GM21390 (cell line): ENCODE data around the gene VSIG10.
"Not testable (repeated sequence)": the region's sequence is repeated elsewhere in the genome, so short reads cannot be mapped to it uniquely, and the experiment has no call there.

Experiments
- ATAC-seq: cut with Tn5 transposase; IDR thresholded peaks from one replicate; pipeline ENCODE4 v1.9.1; 2021; ENCODE audit not compliant: unreplicated experiment

VSIG10 gene

GRCh38 chr12:118109088-118109487, 5.3 kb upstream of the VSIG10 start:
- ATAC-seq, result no peak

- ATAC-seq, result no peak
These were observed 3.9 kb upstream of the VSIG10 start for GRCh38 chr12:118107694-118108093.

- no peak for ATAC-seq
These were observed 3.2 kb upstream of the VSIG10 start for GRCh38 chr12:118107011-118107410.

- ATAC-seq, result peak; percentile 15
These were observed 610 bp downstream of the VSIG10 start for GRCh38 chr12:118103201-118103600.

- no peak for ATAC-seq
These were observed 1.2 kb downstream of the VSIG10 start for GRCh38 chr12:118102609-118103008.

GRCh38 chr12:118102070-118102469, 1.7 kb downstream of the VSIG10 start:
- ATAC-seq, result no peak

- no peak for ATAC-seq
These were observed 2.8 kb downstream of the VSIG10 start for GRCh38 chr12:118101051-118101450.

GRCh38 chr12:118098911-118099671, 4.7 kb downstream of the VSIG10 start:
- ATAC-seq, result no peak

GRCh38 chr12:118098401-118098800, 5.4 kb downstream of the VSIG10 start:
- no peak for ATAC-seq

GRCh38 chr12:118094039-118094438, 9.8 kb downstream of the VSIG10 start:
- no peak for ATAC-seq

GRCh38 chr12:118089782-118090181, 14.0 kb downstream of the VSIG10 start:
- ATAC-seq, result no peak

GRCh38 chr12:118082161-118082560, 21.6 kb downstream of the VSIG10 start:
- ATAC-seq, result no peak

- ATAC-seq, result not testable (repeated sequence)
These were observed 22.3 kb downstream of the VSIG10 start for GRCh38 chr12:118081521-118081920.

- no peak for ATAC-seq
These were observed 30.0 kb downstream of the VSIG10 start for GRCh38 chr12:118073768-118074167.

GRCh38 chr12:118070650-118071049, 33.2 kb downstream of the VSIG10 start:
- ATAC-seq, result no peak

GRCh38 chr12:118068445-118068844, 35.4 kb downstream of the VSIG10 start:
- no peak for ATAC-seq

- ATAC-seq, result no peak
These were observed 38.4 kb downstream of the VSIG10 start for GRCh38 chr12:118065380-118065779.

- peak; percentile 38 for ATAC-seq
These were observed 39.2 kb downstream of the VSIG10 start for GRCh38 chr12:118064608-118065007.

GRCh38 chr12:118063576-118064391, 40.0 kb downstream of the VSIG10 start:
- ATAC-seq, result no peak

- ATAC-seq, result no peak
These were observed 41.7 kb downstream of the VSIG10 start for GRCh38 chr12:118061873-118062843.
